ENCODE results near the gene AGPAT2. TPM values are rescaled to one million over a fixed set of nuclear protein-coding genes. Genes with fewer than 3 reads are reported as not detected.

Gene AGPAT2
- total and polyA plus RNA-seq, 2 experiments from 2014 or later = 31.8 to 44.7 TPM

GRCh38 chr9:136645352-136645902, 41.8 kb downstream of the AGPAT2 start:
- Histone ChIP-seq H4K20me1 (replicated peaks; ENCODE audit: insufficient read depth) (no peaks in the 10 kb centered on the region), H3K27me3 (ENCODE audit: insufficient read depth) (no peaks in the 10 kb centered on the region), H3K9me2 (ENCODE audit: insufficient read depth) (no peaks in the 10 kb centered on the region), H3K79me2 (replicated peaks; ENCODE audit: insufficient read depth) (no peaks in the 10 kb centered on the region), H3K36me3 (ENCODE audit: insufficient read depth) (no peaks in the 10 kb centered on the region), H3K27ac (ENCODE audit: low read depth) (no peak overlapping the region), H3K4me2 (no peak overlapping the region), H2AFZ (no peak overlapping the region), H3K4me1 (ENCODE audit: insufficient read depth) (no peaks in the 10 kb centered on the region; the same call in 1 of the 2 replicates), H3F3A (replicated peaks; ENCODE audit: low read depth) (no peaks in the 10 kb centered on the region; the same call in 1 of the 2 replicates), H3K4me3 (no peak overlapping the region)
- TF ChIP-seq JUNB (IDR thresholded peaks at IDR 0.05; ENCODE audit: unreplicated experiment) = no peak
- no peak for TF ChIP-seq ZNF331 (CRISPR knock-in tag; IDR thresholded peaks at IDR 0.05; ENCODE audit: low read depth)
- no peak for TF ChIP-seq POLR2AphosphoS5 (IDR thresholded peaks at IDR 0.05; ENCODE audit: low read depth)
- TF ChIP-seq ZNF114 (CRISPR knock-in tag; IDR thresholded peaks at IDR 0.05) = no peak
- TF ChIP-seq ETS1 (IDR thresholded peaks at IDR 0.05) = no peak
- no peak for TF ChIP-seq CTCF (conservative IDR thresholded peaks at IDR 0.05; ENCODE audit: low read depth in 2 of 2)
- TF ChIP-seq EZH2phosphoT487 (IDR thresholded peaks at IDR 0.05; ENCODE audit: unreplicated experiment) = no peak
- no peak for TF ChIP-seq CREB1 (CRISPR knock-in tag; IDR thresholded peaks at IDR 0.05; ENCODE audit: low read depth)
- no peak for TF ChIP-seq NANOG (IDR thresholded peaks at IDR 0.05; ENCODE audit: borderline replicate concordance)
- TF ChIP-seq STAT1 (IDR thresholded peaks at IDR 0.05; ENCODE audit: unreplicated experiment) = no peak
- no peak for TF ChIP-seq ZNF462 (CRISPR knock-in tag; IDR thresholded peaks at IDR 0.05)
- no peak for TF ChIP-seq REST (IDR thresholded peaks at IDR 0.05; ENCODE audit: unreplicated experiment)
- TF ChIP-seq EZH2 (IDR thresholded peaks at IDR 0.05; ENCODE audit: low read depth, unreplicated experiment) = no peak
- H3K9me3 Mint-ChIP-seq = no peaks in the 10 kb centered on the region
- no peak overlapping the region for H3K4me3 Mint-ChIP-seq
- H3K4me1 Mint-ChIP-seq = peaks cover 4% of the 10 kb centered on the region; the same call in 1 of the 3 replicates
- no peak overlapping the region for H3K27ac Mint-ChIP-seq
- ATAC-seq = no peak
- DNase-seq (ENCODE audit: low spot score) = no peak
- peaks cover 2% of the 10 kb centered on the region for H3K27me3 Mint-ChIP-seq (ENCODE audit: insufficient read depth, low read depth, poor library complexity)
- no peaks in the 10 kb centered on the region for H3K36me3 Mint-ChIP-seq (ENCODE audit: low read depth)
